ENCODE data around the gene ZNF3. TPM values are rescaled to one million over a fixed set of nuclear protein-coding genes. Genes with fewer than 3 reads are reported as not detected.
A peak's percentile ranks its signal among the peaks of the same experiment; 100 is the strongest.

Gene ZNF3
- total RNA-seq, 1 donor from 2014 or later: 23.0 TPM

DNA sequence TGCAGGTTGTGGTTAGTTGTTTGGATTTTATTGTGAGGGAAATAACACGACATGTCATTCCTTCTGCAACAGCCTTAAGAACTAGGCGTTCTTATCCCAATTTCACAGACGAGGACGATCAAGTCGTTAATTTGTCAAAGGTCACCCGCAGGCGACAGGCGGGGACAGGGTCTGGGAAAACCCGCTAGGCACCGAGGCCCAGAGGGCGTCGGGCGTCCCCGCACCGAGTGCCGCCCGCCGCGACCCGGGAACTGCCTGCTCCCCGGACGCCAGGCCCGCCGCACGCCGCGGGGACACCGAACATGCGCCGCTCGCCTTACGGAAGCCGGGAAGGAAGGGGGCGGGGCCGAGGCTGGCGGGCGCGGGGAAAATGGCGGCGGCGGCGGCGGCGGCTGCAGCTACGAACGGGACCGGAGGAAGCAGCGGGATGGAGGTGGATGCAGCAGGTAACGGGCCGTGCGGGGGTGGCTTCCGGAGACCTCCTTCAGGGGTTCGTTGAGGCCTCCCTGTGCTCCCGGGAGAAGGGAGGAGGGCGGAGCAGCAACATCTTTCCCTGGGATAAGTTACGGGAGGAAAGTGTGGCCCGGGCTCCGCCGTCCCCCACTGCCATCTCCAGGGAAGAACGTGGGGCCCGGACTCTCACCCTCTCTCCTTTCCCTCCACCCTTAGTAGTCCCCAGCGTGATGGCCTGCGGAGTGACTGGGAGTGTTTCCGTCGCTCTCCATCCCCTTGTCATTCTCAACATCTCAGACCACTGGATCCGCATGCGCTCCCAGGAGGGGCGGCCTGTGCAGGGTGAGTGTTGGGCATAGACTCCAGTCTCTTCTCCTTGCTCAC, 7.3 kb upstream of the ZNF3 start, which contains the start of gene COPS6:
COPS6 (plus strand) TSS at position 349 of the 837 bp plus-strand sequence; CDS start at position 371, 22 bp downstream.
- TF ChIP-seq, protein P1, sequence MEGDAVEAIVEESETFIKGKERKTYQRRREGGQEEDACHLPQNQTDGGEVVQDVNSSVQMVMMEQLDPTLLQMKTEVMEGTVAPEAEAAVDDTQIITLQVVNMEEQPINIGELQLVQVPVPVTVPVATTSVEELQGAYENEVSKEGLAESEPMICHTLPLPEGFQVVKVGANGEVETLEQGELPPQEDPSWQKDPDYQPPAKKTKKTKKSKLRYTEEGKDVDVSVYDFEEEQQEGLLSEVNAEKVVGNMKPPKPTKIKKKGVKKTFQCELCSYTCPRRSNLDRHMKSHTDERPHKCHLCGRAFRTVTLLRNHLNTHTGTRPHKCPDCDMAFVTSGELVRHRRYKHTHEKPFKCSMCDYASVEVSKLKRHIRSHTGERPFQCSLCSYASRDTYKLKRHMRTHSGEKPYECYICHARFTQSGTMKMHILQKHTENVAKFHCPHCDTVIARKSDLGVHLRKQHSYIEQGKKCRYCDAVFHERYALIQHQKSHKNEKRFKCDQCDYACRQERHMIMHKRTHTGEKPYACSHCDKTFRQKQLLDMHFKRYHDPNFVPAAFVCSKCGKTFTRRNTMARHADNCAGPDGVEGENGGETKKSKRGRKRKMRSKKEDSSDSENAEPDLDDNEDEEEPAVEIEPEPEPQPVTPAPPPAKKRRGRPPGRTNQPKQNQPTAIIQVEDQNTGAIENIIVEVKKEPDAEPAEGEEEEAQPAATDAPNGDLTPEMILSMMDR (IDR thresholded peaks at IDR 0.05): no peak
- DNase-seq (peak; percentile 91), ATAC-seq (peak; percentile 93 to 94)
- H3K4me1 ChIP-seq: peaks cover 25% of the 10 kb centered on the region
- H3K27me3 ChIP-seq (ENCODE audit: low read depth): no peaks in the 10 kb centered on the region
- H3K9me3 ChIP-seq: no peaks in the 10 kb centered on the region
- intact Hi-C loops (cut with DNase I): no loop called here
- peaks cover 35% of the 10 kb centered on the region for H3K36me3 ChIP-seq
- H3K4me3 ChIP-seq: peak within 1 kb of the TSS; percentile 89
- peak within 1 kb of the TSS; percentile 84 for H3K27ac ChIP-seq

DNA sequence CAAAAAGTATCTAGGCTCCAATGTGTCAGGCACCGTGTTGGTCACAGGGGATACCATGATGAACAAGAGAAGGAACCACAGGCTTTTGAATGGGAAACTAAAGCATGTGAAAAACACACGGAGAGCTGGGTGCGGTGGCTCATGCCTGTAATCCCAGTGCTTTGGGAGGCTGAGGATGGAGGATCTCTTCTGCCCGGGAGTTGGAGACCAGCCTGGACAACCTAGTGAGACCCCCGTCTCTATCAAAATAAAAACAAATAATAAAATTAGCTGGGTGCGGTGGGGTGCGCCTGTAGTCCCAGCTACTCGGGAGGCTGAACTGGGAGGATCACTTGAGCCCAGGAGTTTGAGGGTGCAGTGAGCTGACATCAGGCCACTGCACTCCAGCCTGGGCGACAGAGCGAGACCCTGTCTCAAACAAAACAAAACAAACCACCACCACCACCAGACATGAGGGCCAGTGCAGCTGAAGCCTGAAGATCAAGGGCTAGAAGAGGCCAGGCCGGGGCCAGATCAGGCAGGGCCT, 6.6 kb upstream of the ZNF3 start:
- Histone ChIP-seq H3K9me3 (no peaks in the 10 kb centered on the region), H3K4me1 (peaks cover 22% of the 10 kb centered on the region), H3K36me3 (peaks cover 28% of the 10 kb centered on the region), H3K4me3 (peak overlapping the region; percentile 89), H3K27me3 (ENCODE audit: low read depth) (no peaks in the 10 kb centered on the region), H3K27ac (peak overlapping the region; percentile 84)
- no peak for DNase-seq
- TF ChIP-seq, protein P1 (IDR thresholded peaks at IDR 0.05): no peak
- ATAC-seq: no peak
- intact Hi-C loops (cut with DNase I): no loop called here

DNA sequence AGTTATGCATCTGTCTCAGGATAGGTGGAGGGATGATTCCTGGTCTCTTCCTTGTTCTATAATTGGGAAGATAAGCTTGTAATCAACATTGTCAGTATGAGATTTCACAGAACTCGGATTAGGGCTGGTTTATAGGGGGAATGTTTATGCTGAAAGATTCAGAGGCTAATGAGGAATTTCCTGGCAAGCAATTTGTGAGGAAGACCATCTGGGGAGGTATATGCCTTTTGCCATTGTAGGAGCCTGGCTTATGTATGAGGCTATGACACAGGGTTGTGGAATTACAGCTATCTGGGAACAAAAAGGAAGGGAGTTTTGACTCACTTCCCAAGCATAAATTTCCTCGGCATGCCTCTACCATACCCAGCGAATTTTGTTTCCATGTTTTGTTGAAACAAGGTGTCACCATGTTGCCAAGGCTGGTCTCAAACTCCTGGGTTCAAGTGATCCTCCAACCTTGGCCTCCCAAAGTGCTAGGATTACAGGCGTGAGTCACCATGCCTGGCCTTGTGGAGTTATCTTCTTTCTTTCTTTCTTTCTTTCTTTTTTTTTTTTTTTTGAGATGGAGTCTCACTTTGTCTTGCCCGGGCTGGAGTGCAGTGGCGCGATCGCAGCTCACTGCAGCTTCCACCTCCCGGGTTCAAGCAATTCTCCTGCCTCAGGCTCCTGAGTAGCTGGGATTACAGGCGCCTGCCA, 5.7 kb upstream of the ZNF3 start:
- intact Hi-C loops (cut with DNase I): no loop called here
- peaks cover 19% of the 10 kb centered on the region for H3K36me3 ChIP-seq
- no peak for ATAC-seq
- H3K27ac ChIP-seq: no peak overlapping the region
- no peaks in the 10 kb centered on the region for H3K9me3 ChIP-seq
- H3K27me3 ChIP-seq (ENCODE audit: low read depth): no peaks in the 10 kb centered on the region
- TF ChIP-seq, protein P1 (IDR thresholded peaks at IDR 0.05): no peak
- peaks cover 25% of the 10 kb centered on the region for H3K4me1 ChIP-seq
- no peak overlapping the region for H3K4me3 ChIP-seq
- no peak for DNase-seq

DNA sequence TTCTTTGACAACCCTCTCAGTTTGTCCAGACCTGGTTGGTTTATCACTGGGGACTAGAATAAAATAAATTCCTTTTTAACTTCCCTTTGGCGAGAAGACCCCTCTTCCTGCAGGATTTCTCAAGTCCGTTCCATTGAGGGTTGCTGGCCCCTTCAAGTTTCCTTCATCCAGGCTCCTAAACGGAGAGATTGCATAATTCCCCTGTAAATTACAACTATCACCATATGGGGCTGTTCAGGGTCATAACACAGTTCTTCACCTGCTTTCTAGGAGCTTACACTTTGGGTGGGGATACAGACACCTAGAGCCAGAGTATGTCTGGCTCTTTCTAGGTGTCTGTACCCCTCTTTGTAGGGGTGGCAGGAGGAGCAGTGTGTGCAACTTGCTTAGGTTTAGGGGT, 4.0 kb upstream of the ZNF3 start:
- H3K27ac ChIP-seq: no peak overlapping the region
- no peaks in the 10 kb centered on the region for H3K27me3 ChIP-seq (ENCODE audit: low read depth)
- ATAC-seq (no peak), DNase-seq (no peak)
- peaks cover 2% of the 10 kb centered on the region for H3K36me3 ChIP-seq
- intact Hi-C loops (cut with DNase I): no loop called here
- peaks cover 36% of the 10 kb centered on the region for H3K4me1 ChIP-seq
- TF ChIP-seq, protein P1 (IDR thresholded peaks at IDR 0.05): no peak
- no peaks in the 10 kb centered on the region for H3K9me3 ChIP-seq
- no peak overlapping the region for H3K4me3 ChIP-seq

DNA sequence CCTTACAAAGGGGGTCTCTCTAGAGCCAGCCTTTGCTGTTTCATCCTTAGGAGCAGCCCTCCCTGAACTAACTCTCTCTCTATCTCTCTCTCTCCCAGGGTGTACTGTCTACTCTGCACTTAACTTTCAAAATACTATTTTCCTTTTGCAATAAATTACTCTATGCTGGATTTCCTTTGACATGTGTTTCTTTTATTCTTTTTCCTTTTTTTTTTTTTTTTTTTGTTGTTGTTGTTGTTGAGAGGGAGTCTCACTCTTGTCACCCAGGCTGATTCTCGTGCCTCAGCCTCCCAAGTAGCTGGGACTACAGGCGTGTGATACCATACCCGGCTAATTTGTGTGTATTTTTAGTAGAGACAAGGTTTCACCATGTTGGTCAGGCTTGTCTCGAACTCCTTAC, 1.5 kb upstream of the ZNF3 start:
- intact Hi-C loops (cut with DNase I): no loop called here

More for the DNA sequence above, 1.5 kb upstream of the ZNF3 start:
- TF ChIP-seq, protein P1 (IDR thresholded peaks at IDR 0.05): no peak
- Histone ChIP-seq H3K27ac (peak overlapping the region; percentile 93), H3K4me1 (peaks cover 36% of the 10 kb centered on the region), H3K4me3 (no peak overlapping the region), H3K9me3 (no peaks in the 10 kb centered on the region), H3K27me3 (ENCODE audit: low read depth) (no peaks in the 10 kb centered on the region), H3K36me3 (peaks cover 16% of the 10 kb centered on the region)
- ATAC-seq (no peak), DNase-seq (no peak)

Measured in lower lobe of right lung (tissue), 2 donors.